Activated CD8-positive, alpha-beta T cell treated with anti-CD3 and anti-CD28 coated beads for 36 hours (primary cell): Measurements from ENCODE around the gene SLAMF1. TPM values are rescaled to one million over a fixed set of nuclear protein-coding genes. Genes with fewer than 3 reads are reported as not detected.

Experiments used
- ATAC-seq: fragments of 200-7000 bp; cut with Tn5 transposase; one replicate; pipeline ENCODE4 v1.10.0; 2021; ENCODE audit warnings: mild to moderate bottlenecking, moderate library complexity
- CTCF ChIA-PET: fragments of 350-600 bp; sonication (Branson Sonifier 250); formaldehyde crosslinking; loops from one replicate; lab custom pipeline; 2021; ENCODE audit warnings: antibody characterized with exemption; lab: Charles Lee
- POLR2A ChIA-PET: fragments of 350-600 bp; sonication (Branson Sonifier 250); formaldehyde crosslinking; loops from one replicate; lab custom pipeline; 2021; ENCODE audit warnings: antibody characterized with exemption; lab: Charles Lee
- DNase-seq: peaks from one replicate; pipeline ENCODE4 v3.0.0-alpha.2; 2020
- H3K27ac Mint-ChIP-seq: one replicate; pipeline ENCODE4 v1.8.0; 2021; ENCODE audit warnings: mild to moderate bottlenecking, mixed read lengths
- H3K27me3 Mint-ChIP-seq: one replicate; pipeline ENCODE4 v1.8.0; 2021; ENCODE audit warnings: mixed read lengths
- H3K36me3 Mint-ChIP-seq: one replicate; pipeline ENCODE4 v1.8.0; 2021; ENCODE audit warnings: low read depth, mixed read lengths
- H3K4me1 Mint-ChIP-seq: one replicate; pipeline ENCODE4 v1.8.0; 2021; ENCODE audit warnings: low read depth, mixed read lengths
- H3K4me3 Mint-ChIP-seq: one replicate; pipeline ENCODE4 v1.8.0; 2021; ENCODE audit warnings: mild to moderate bottlenecking, moderate library complexity, mixed read lengths
- H3K9me3 Mint-ChIP-seq: one replicate; pipeline ENCODE4 v1.8.0; 2021; ENCODE audit warnings: mixed read lengths
- intact Hi-C: fragments of 100-400 bp; cut with micrococcal nuclease; formaldehyde crosslinking; loops from one replicate; pipeline ENCODE4 v1.10.0; 2022
- total RNA-seq, 2 experiments: library from RNA; stranded (reverse); gene quantifications; one replicate each; pipeline ENCODE4 v1.2.3, GENCODE V29; 2021
- TF ChIP-seq, protein P1 (sequence below): fragments of 200-600 bp; IDR thresholded peaks from one replicate; pipeline ENCODE4 v1.8.0; 2022; ENCODE audit warnings: antibody characterized with exemption, mild to moderate bottlenecking

SLAMF1 gene
- total RNA-seq, 2 experiments from 2014 or later: 65.9 to 67.8 TPM

DNA sequence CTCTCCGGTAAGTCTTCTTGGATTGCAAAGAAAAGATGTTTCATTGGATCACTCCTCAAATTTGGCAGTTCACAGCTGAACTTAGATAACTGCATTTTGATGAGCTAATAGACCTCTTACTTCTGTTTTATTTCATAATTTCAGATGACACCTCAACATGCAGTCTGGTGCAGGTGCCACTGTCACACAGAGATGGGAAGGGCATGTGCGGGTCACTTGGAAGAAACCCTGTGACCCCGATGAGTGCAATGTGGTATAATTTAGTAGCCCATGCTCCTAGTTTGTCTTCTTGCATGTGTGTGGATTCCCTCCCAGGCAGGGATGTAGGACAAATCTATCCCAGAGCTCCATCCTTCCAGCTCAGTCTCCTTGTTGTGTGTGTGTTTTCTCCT, 481 bp upstream of the SLAMF1 start:
- DNase-seq: peak; percentile 52
- peaks cover 49% of the 10 kb centered on the region for H3K4me1 Mint-ChIP-seq
- POLR2A ChIA-PET: interaction anchor here (0.6 to 3.1 kb wide), 9 partner anchors 17 to 37 kb away, joined by 3 to 24 read pairs (median 4); no protein-coding TSS in a partner anchor
- no peaks in the 10 kb centered on the region for H3K27me3 Mint-ChIP-seq
- peak overlapping the region; percentile 99 for H3K27ac Mint-ChIP-seq
- ATAC-seq: peak; percentile 35
- intact Hi-C loops: no loop called here
- H3K36me3 Mint-ChIP-seq: peaks cover 64% of the 10 kb centered on the region
- H3K9me3 Mint-ChIP-seq: peaks cover 5% of the 10 kb centered on the region
- CTCF ChIA-PET: interaction anchor here (0.6 to 5.3 kb wide), 9 partner anchors 15 to 793 kb away, joined by 3 to 24 read pairs (median 4); no protein-coding TSS in a partner anchor
- TF ChIP-seq, protein P1, sequence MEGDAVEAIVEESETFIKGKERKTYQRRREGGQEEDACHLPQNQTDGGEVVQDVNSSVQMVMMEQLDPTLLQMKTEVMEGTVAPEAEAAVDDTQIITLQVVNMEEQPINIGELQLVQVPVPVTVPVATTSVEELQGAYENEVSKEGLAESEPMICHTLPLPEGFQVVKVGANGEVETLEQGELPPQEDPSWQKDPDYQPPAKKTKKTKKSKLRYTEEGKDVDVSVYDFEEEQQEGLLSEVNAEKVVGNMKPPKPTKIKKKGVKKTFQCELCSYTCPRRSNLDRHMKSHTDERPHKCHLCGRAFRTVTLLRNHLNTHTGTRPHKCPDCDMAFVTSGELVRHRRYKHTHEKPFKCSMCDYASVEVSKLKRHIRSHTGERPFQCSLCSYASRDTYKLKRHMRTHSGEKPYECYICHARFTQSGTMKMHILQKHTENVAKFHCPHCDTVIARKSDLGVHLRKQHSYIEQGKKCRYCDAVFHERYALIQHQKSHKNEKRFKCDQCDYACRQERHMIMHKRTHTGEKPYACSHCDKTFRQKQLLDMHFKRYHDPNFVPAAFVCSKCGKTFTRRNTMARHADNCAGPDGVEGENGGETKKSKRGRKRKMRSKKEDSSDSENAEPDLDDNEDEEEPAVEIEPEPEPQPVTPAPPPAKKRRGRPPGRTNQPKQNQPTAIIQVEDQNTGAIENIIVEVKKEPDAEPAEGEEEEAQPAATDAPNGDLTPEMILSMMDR: no peak
- H3K4me3 Mint-ChIP-seq: peak overlapping the region; percentile 97

DNA sequence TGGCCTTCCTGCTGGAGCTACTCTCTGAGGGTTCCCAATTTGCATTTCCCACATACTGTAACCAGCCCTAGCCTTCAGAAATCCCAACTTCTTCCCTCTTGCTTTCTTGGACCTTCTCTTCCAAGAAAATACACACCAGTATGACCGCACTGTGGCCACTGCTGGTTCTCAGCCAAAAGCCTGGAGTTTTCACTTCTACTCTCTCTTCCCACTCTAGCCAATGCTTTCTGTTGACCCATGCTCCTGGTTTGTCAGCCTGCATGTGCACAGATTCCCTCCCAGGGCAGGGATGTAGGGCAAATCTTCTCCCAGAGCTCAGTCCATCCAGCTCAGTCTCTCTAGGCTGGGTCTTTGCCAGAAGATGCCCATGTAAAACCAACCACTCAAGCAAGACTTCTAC, 664 bp downstream of the SLAMF1 start:
- peak overlapping the region; percentile 97 for H3K4me3 Mint-ChIP-seq
- H3K36me3 Mint-ChIP-seq: peaks cover 64% of the 10 kb centered on the region
- H3K4me1 Mint-ChIP-seq: peaks cover 47% of the 10 kb centered on the region
- DNase-seq (no peak), ATAC-seq (no peak)
- H3K9me3 Mint-ChIP-seq: peaks cover 5% of the 10 kb centered on the region
- H3K27ac Mint-ChIP-seq: peak overlapping the region; percentile 99
- ChIA-PET POLR2A (interaction anchor here (0.7 to 3.1 kb wide), 14 partner anchors 14 to 149 kb away, joined by 3 to 24 read pairs (median 4); partner anchors contain the start of gene SLAMF6), CTCF (interaction anchor here (0.7 to 5.3 kb wide), 9 partner anchors 14 to 69 kb away, joined by 3 to 24 read pairs (median 10); no protein-coding TSS in a partner anchor)
- no peaks in the 10 kb centered on the region for H3K27me3 Mint-ChIP-seq
- intact Hi-C loops: no loop called here
- TF ChIP-seq, protein P1: no peak

DNA sequence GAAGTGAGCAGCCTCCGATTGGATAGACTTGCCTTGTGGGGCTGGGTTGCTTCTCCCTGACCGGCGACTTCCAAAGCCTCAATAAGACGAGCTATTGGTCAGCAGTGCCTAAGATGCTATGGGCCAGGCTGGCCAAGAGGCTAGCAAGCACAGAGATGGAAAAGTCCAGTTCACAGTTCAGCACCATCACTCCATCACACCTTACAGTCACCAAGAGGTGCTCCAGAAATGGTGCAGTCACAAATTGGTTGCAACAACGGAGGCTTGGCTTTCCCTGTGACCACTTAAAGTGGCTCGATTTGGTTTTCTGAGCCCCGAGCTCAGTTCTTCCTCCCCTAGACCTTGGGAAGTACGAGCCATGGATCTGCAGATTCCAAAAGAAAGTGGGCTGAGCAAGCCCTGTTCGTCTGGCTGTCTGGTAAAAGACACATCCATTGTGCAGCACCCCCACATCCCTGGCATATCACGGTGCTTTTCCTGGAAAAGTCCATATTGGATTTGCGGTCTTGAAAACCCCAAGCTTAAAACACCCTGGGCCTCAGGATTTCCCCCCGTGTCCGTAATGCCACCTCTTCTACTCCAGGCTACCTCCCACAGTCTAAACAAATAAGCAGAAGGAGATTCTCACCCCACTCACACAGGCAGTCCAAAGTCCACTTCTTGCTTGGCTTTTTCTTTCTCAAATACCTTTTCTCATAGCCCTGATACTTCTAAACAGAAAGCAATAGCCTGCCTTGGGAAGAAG, 1.3 kb downstream of the SLAMF1 start:
- peak overlapping the region; percentile 97 for H3K4me3 Mint-ChIP-seq
- H3K9me3 Mint-ChIP-seq: peaks cover 4% of the 10 kb centered on the region
- CTCF ChIA-PET: interaction anchor here (0.7 to 5.3 kb wide), 7 partner anchors 23 to 69 kb away, joined by 3 to 24 read pairs (median 10); no protein-coding TSS in a partner anchor
- H3K27ac Mint-ChIP-seq: peak overlapping the region; percentile 99
- peaks cover 63% of the 10 kb centered on the region for H3K36me3 Mint-ChIP-seq
- intact Hi-C loops: no loop called here
- DNase-seq (no peak), ATAC-seq (no peak)
- H3K4me1 Mint-ChIP-seq: peaks cover 47% of the 10 kb centered on the region
- POLR2A ChIA-PET: interaction anchor here (0.8 to 3.1 kb wide), 8 partner anchors 14 to 149 kb away, joined by 3 to 24 read pairs (median 5); partner anchors contain the start of gene SLAMF6
- TF ChIP-seq, protein P1: no peak
- no peaks in the 10 kb centered on the region for H3K27me3 Mint-ChIP-seq

GRCh38 chr1:160644399-160644798, 2.4 kb downstream of the SLAMF1 start:
- peak overlapping the region; percentile 97 for H3K4me3 Mint-ChIP-seq
- no peak for ATAC-seq
- no peaks in the 10 kb centered on the region for H3K27me3 Mint-ChIP-seq
- TF ChIP-seq, protein P1: no peak
- peak overlapping the region; percentile 99 for H3K27ac Mint-ChIP-seq
- H3K9me3 Mint-ChIP-seq: peaks cover 2% of the 10 kb centered on the region
- peaks cover 64% of the 10 kb centered on the region for H3K36me3 Mint-ChIP-seq
- intact Hi-C loops: loop anchor here (5.0 kb wide), 2 partner anchors 63 to 182 kb away; no protein-coding TSS in a partner anchor
- DNase-seq: no peak
- POLR2A ChIA-PET: interaction anchor here (3.1 kb wide), 1 partner anchor 17 kb away, joined by 24 read pairs; no protein-coding TSS in a partner anchor
- CTCF ChIA-PET: interaction anchor here (1.7 to 5.3 kb wide), 2 partner anchors 25 to 31 kb away, joined by 11 to 24 read pairs; no protein-coding TSS in a partner anchor
- peaks cover 48% of the 10 kb centered on the region for H3K4me1 Mint-ChIP-seq
